GM12801 (cell line): ENCODE data around the gene RAB41.

Experiments used
- TF ChIP-seq, protein P1 (sequence below): IDR thresholded peaks from one replicate; pipeline ENCODE4 v1.5.1; 2011; ENCODE audit warnings: control low read depth; ENCODE audit not compliant: insufficient read length; ENCODE audit errors: extremely low read depth

RAB41 gene

DNA sequence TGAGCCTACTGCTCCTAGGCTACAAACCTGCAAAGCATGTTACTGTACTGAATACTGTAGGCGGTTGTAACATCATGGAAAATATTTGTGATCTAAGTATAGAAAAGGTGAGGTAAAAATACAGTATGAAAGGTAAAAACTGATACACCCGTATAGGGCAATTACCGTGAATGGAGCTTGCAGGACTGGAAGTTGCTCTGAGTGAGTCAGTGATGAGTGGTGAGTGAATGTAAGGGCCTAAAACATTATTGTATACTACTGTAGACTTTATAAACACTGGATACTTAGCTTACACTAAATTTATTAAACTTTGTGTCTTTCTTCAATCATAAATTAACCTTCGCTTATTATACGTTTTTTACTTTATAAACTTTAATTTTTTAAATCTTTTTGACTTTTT, 11.6 kb downstream of the RAB41 start:
- TF ChIP-seq, protein P1, sequence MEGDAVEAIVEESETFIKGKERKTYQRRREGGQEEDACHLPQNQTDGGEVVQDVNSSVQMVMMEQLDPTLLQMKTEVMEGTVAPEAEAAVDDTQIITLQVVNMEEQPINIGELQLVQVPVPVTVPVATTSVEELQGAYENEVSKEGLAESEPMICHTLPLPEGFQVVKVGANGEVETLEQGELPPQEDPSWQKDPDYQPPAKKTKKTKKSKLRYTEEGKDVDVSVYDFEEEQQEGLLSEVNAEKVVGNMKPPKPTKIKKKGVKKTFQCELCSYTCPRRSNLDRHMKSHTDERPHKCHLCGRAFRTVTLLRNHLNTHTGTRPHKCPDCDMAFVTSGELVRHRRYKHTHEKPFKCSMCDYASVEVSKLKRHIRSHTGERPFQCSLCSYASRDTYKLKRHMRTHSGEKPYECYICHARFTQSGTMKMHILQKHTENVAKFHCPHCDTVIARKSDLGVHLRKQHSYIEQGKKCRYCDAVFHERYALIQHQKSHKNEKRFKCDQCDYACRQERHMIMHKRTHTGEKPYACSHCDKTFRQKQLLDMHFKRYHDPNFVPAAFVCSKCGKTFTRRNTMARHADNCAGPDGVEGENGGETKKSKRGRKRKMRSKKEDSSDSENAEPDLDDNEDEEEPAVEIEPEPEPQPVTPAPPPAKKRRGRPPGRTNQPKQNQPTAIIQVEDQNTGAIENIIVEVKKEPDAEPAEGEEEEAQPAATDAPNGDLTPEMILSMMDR, result no peak

DNA sequence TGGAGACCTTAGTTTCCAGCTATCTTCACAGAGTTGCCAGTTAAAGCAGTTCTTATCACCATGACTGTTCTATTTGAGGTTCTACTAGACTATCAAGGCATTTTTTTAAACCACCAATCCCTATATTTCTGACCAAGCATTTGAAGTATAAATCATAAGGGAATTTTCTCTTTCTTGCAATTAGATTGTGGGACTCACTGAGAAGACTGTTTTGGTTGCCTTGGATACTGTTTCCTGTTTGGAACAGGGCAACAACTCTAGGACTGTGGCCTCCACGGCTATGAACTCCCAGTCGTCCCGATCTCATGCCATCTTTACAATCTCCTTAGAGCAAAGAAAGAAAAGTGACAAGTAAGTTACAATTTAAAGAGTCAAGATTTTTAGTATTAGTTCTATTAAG, 19.7 kb downstream of the RAB41 start:
- TF ChIP-seq, protein P1, result no peak

DNA sequence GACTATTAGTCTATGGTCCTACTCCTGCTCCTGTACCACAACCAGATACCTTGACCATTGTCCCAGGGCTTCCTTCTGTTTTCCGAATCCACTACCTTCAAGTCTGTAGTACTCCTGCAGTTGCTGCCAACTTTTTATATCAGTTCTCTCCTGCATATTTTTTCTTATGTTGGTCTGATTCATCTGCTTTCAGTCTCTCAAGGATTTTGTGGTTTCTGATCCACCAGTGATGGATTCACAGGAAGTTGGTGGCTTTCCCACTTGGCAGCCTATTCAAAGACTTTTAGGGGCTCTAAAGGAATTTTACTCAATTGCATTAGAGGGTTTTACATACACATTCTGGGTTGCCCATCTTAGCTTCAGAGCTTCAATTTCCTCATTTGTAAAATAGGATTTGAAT, 31.5 kb downstream of the RAB41 start:
- TF ChIP-seq, protein P1, result no peak

DNA sequence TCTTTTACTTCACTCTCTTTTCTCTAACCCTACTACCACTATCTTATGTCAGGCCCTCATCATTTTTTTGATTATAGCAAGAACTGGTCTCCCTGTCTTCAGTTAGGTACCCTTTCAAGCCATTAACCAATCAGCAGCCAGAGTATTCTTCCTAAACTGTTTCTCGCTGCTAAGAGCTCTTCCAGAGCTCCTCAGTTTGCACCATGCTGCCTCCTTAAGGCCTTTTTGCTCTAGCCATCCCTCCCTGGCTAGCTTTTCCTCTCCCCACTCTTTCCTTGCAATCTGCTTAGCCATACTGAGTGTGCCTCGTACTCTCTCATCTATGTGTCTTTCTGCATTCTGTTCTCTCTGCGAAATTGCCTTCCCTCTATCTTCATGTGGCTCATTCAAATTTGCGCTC, 40.8 kb downstream of the RAB41 start:
- TF ChIP-seq, protein P1, result no peak

DNA sequence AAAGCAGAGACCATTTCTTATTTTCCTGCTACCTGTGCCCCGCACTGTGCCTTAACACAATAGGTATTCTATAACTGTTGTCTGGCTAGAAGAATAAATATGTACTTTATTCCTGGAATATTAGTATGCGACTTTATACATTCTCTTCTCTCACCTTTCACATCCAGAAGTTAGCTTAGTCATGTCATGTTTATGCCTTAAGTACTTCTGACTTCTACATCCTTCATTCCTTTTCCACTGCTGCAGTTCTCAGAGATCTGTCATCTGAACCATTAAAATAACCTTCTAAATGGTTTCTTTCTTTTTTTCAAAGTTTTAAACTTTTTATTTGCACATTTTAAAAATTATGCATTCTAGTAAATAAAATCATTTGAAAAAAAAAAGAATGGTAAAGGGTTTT, 42.4 kb downstream of the RAB41 start:
- TF ChIP-seq, protein P1, result no peak

DNA sequence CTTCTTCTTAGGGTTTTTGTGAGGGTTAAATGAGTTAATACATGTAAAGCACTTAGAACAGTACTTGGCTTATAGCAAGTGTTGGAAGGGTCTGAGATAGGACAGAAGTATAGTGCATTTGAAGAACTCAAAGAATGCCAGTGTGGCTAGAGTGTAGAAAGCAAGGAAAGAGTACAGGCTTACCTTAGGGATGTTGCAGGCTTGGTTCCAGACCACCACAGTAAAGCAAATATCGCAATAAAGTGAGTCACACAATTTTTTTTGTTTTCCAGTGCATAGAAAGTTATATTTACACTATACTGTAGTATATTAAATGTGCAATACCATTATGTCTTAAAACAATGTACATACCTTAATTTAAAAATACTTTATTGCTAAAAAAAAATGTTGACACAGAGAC, 49.2 kb downstream of the RAB41 start:
- TF ChIP-seq, protein P1, result no peak

DNA sequence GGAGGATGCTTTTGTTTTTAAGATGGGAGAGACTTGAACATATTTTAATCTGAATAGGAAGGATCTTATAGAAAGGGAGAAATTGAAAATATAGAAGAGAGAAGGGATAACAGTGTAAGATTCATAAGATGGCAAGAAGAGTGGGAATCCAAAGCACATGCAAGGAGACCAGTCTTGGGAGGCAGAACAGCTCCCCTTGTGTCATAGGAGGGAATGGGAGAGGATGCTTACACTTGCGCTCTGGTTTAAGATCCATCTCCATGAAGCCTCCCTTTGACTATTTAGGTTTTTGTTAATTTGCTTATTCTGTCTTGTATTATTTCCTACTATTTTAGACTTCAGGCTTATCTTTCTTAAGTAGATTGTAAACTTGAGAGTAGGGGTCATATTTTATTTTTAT, 50.6 kb downstream of the RAB41 start:
- TF ChIP-seq, protein P1, result no peak
